ENCODE data around the gene PIP5KL1. TPM values are rescaled to one million over a fixed set of nuclear protein-coding genes. Genes with fewer than 3 reads are reported as not detected.

Gene PIP5KL1
- total and polyA plus RNA-seq, 2 of the 8 experiments (the other 6 are each of a cell fraction or from before 2014, with no cell fraction given), result 13.4 to 15.4 TPM

DNA sequence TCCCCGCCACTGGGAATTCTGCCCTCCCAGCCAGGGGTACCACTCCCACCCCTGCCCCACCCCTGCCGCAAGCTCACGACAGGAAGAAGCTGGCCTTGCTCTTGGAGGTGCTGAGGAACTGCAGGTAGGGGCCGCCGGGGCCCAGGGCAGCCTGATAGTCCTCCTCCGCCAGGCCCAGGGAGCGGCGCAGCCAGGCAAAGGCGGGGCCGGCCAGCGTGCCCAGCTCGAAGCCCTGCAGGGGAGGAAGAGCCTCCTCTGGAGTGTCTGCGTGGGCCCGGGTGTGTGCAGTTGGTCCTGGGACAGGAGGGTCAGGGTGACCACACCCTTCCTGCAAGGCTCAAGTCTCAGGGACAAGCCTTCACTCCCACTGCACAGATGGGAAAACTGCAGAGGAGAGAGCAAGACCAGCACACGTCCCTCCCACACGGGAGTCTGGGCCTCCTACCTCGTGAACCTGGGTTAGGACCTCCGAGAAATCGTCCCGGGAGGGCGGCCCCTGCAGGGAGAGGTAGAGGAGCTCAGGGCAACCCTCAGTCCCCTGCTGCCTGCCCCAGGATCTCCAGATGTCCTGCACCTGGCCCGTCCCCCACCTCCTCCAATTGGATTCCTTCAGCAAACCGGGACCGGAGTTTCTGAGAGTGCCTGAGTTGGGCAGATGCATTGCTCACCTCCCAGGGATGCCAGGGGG, 2.4 kb downstream of the PIP5KL1 start (continued):
- TF ChIP-seq PHF8 (conservative IDR thresholded peaks at IDR 0.05; ENCODE audit: low read depth, low read length), result no peak
- no peak for TF ChIP-seq SAP30 (IDR thresholded peaks at IDR 0.05; ENCODE audit: insufficient read depth, insufficient replicate concordance, low read length)
- no peak for TF ChIP-seq POU5F1 (IDR thresholded peaks at IDR 0.05; ENCODE audit: low read depth, low read length)
- TF ChIP-seq SUZ12 (IDR thresholded peaks at IDR 0.05; ENCODE audit: low read length), result no peak
- TF ChIP-seq SP1 (IDR thresholded peaks at IDR 0.05; ENCODE audit: low read depth, low read length), result no peak
- no peak for TF ChIP-seq TAF1 (IDR thresholded peaks at IDR 0.05; ENCODE audit: low read depth, low read length)
